K562 treated with DMSO at 1 percent for 24 hours (cell line): ENCODE measurements around the gene CORIN. TPM values are rescaled to one million over a fixed set of nuclear protein-coding genes. Genes with fewer than 3 reads are reported as not detected.

Experiments
- total RNA-seq: library from RNA; unstranded; fragments of 300-600 nt; gene quantifications from 2 replicates; pipeline ENCODE4 v1.2.3, GENCODE V29; 2022; ENCODE audit warnings: low read depth; ENCODE audit not compliant: insufficient read depth

CORIN gene
- not detected in 2 replicates for total RNA-seq

GRCh38 chr4:47837908-47838294 lies at the start of gene CORIN:
TSS of gene CORIN (minus strand) at chr4:47838067. CDS start at chr4:47837949, 118 bp downstream.

Other genes with a start within 250 kb of the CORIN start
- gene NFXL1, start 76.5 kb upstream of the CORIN start, total RNA-seq: 8.8 and 9.3 TPM in 2 replicates
- gene CNGA1, start 178.6 kb upstream of the CORIN start, total RNA-seq: not detected in 2 replicates
- 0.54 TPM in 1 of 2 replicates, not detected in the other for gene NIPAL1, start 178.7 kb upstream of the CORIN start, total RNA-seq